ENCODE measurements around the gene MAPKAP1.

- TF ChIP-seq POLR2A (IDR thresholded peaks at IDR 0.05; ENCODE audit: low read depth, low read length) (no peak), TAF1 (IDR thresholded peaks at IDR 0.05; ENCODE audit: borderline replicate concordance, low read depth, low read length) (no peak)
Measured at GRCh38 chr9:125707472-125707804, 430 bp upstream of the MAPKAP1 start.
